NT2/D1 (cell line): ENCODE data around the gene NPB.
"Not testable (repeated sequence)": the region's sequence is repeated elsewhere in the genome, so short reads cannot be mapped to it uniquely, and the experiment has no call there.

ENCODE experiments used
- DNase-seq: peaks from one replicate; pipeline ENCODE4 v3.0.0-alpha.2; 2011; ENCODE audit warnings: low read depth, low spot score
- H3K27me3 ChIP-seq: 2 replicates; pipeline ENCODE4 v1.6.0; 2011; ENCODE audit warnings: mild to moderate bottlenecking; ENCODE audit not compliant: insufficient read length, insufficient read depth
- H3K36me3 ChIP-seq: 2 replicates; pipeline ENCODE4 v1.6.1; 2011; ENCODE audit warnings: mild to moderate bottlenecking, low read length, mixed read lengths; ENCODE audit not compliant: insufficient read depth, insufficient read length
- H3K4me1 ChIP-seq: 2 replicates; pipeline ENCODE4 v1.5.1; 2011; ENCODE audit not compliant: insufficient read depth, insufficient read length
- H3K4me3 ChIP-seq: 2 replicates; pipeline ENCODE4 v1.5.1; 2011; ENCODE audit warnings: low read depth; ENCODE audit not compliant: insufficient read length
- H3K9ac ChIP-seq: 2 replicates; pipeline ENCODE4 v1.6.0; 2011; ENCODE audit warnings: low read depth; ENCODE audit not compliant: insufficient read length
- H3K9me3 ChIP-seq: 2 replicates; pipeline ENCODE4 v1.5.1; 2011; ENCODE audit warnings: mild to moderate bottlenecking, low read length; ENCODE audit not compliant: insufficient read depth
- SUZ12 ChIP-seq: IDR thresholded peaks from 2 replicates; pipeline ENCODE4 v1.6.1; 2011; ENCODE audit not compliant: insufficient read length, insufficient read depth; ENCODE audit errors: extremely low read depth
- YY1 ChIP-seq: IDR thresholded peaks from 2 replicates; pipeline ENCODE4 v1.6.1; 2011; ENCODE audit not compliant: insufficient read length, insufficient read depth
- ZNF274 ChIP-seq: IDR thresholded peaks from 2 replicates; pipeline ENCODE4 v1.6.1; 2011; ENCODE audit warnings: mild to moderate bottlenecking, low read depth, low read length

The NPB gene

GRCh38 chr17:81916234-81917001 lies 14.4 kb downstream of the NPB start:
- Histone ChIP-seq H3K4me1 (peaks cover 16% of the 10 kb centered on the region), H3K9ac (peak overlapping the region; percentile 98), H3K9me3 (no peaks in the 10 kb centered on the region), H3K36me3 (peaks cover 78% of the 10 kb centered on the region), H3K27me3 (no peaks in the 10 kb centered on the region), H3K4me3 (peak overlapping the region; percentile 85)
- no peak for DNase-seq
- TF ChIP-seq YY1 (no peak), SUZ12 (no peak), ZNF274 (no peak)

- DNase-seq: peak; percentile 40
- H3K9ac ChIP-seq: peak within 1 kb of the TSS; percentile 98
- peaks cover 26% of the 10 kb centered on the region for H3K4me1 ChIP-seq
- peak within 1 kb of the TSS; percentile 85 for H3K4me3 ChIP-seq
- H3K27me3 ChIP-seq: no peaks in the 10 kb centered on the region
- peaks cover 79% of the 10 kb centered on the region for H3K36me3 ChIP-seq
- no peak for TF ChIP-seq YY1
- TF ChIP-seq ZNF274: no peak
- TF ChIP-seq SUZ12: no peak
- no peaks in the 10 kb centered on the region for H3K9me3 ChIP-seq
Observed at GRCh38 chr17:81917565-81918332, 15.7 kb downstream of the NPB start, which contains the start of gene SIRT7. Gene SIRT7, minus strand, starts transcription at chr17:81918176. Its CDS starts 45 bp downstream, at chr17:81918131.

GRCh38 chr17:81918333-81918669 lies 16.3 kb downstream of the NPB start:
- Histone ChIP-seq H3K36me3 (peaks cover 78% of the 10 kb centered on the region), H3K4me1 (peaks cover 29% of the 10 kb centered on the region)
- H3K4me3 ChIP-seq, H3K9ac ChIP-seq, DNase-seq, H3K9me3 ChIP-seq, H3K27me3 ChIP-seq: not testable (repeated sequence)

GRCh38 chr17:81918832-81919545 lies 17.0 kb downstream of the NPB start:
- no peak for DNase-seq
- TF ChIP-seq ZNF274 (no peak), YY1 (no peak), SUZ12 (no peak)
- Histone ChIP-seq H3K4me3 (no peak overlapping the region), H3K27me3 (no peaks in the 10 kb centered on the region), H3K9ac (no peak overlapping the region), H3K36me3 (peaks cover 71% of the 10 kb centered on the region), H3K4me1 (peaks cover 31% of the 10 kb centered on the region), H3K9me3 (no peaks in the 10 kb centered on the region)

GRCh38 chr17:81920612-81921536 lies 18.8 kb downstream of the NPB start:
- Histone ChIP-seq H3K27me3 (no peaks in the 10 kb centered on the region), H3K36me3 (peaks cover 57% of the 10 kb centered on the region), H3K9ac (no peak overlapping the region), H3K4me1 (peaks cover 44% of the 10 kb centered on the region), H3K9me3 (no peaks in the 10 kb centered on the region), H3K4me3 (no peak overlapping the region)
- TF ChIP-seq YY1: no peak
- no peak for TF ChIP-seq ZNF274
- no peak for TF ChIP-seq SUZ12
- DNase-seq: no peak

- H3K9me3 ChIP-seq: no peaks in the 10 kb centered on the region
- H3K36me3 ChIP-seq: peaks cover 52% of the 10 kb centered on the region
- DNase-seq: no peak
- no peak overlapping the region for H3K9ac ChIP-seq
- H3K27me3 ChIP-seq: no peaks in the 10 kb centered on the region
- H3K4me1 ChIP-seq: peaks cover 47% of the 10 kb centered on the region
- TF ChIP-seq SUZ12 (no peak), YY1 (no peak), ZNF274 (no peak)
- no peak overlapping the region for H3K4me3 ChIP-seq
Observed at GRCh38 chr17:81921537-81921862, 19.5 kb downstream of the NPB start.
